Aorta (tissue), 5 donors: Measurements from ENCODE around the gene SEMA6B. TPM values are rescaled to one million over a fixed set of nuclear protein-coding genes. Genes with fewer than 3 reads are reported as not detected.

Experiments
- ATAC-seq: fragments of 200-7000 bp; cut with Tn5 transposase; one replicate; pipeline ENCODE4 v1.9.1; 2022; ENCODE audit warnings: moderate library complexity; ENCODE audit not compliant: low FRiP score
- DNase-seq, 2 donors: peaks; one replicate each; pipeline ENCODE4 v3.0.0-alpha.2; 2020
- H3K27ac ChIP-seq, 2 donors: one replicate each; pipeline ENCODE4 v1.5.1; 2013; ENCODE audit warnings: low read length in 2 of 2, mild to moderate bottlenecking in 2 of 2, moderate library complexity in 2 of 2, control low read depth in 1 of 2, inconsistent platforms in 1 of 2, low read depth in 1 of 2
- H3K27me3 ChIP-seq, 2 donors: one replicate each; pipeline ENCODE4 v1.6.1; 2013; ENCODE audit warnings: control low read depth in 1 of 2, low read length in 1 of 2, mild to moderate bottlenecking in 1 of 2, moderate library complexity in 1 of 2; ENCODE audit not compliant: insufficient read depth in 2 of 2, control insufficient read depth in 1 of 2
- H3K36me3 ChIP-seq, 2 donors: one replicate each; pipeline ENCODE4 v1.6.1; 2013; ENCODE audit warnings: control low read depth in 1 of 2, low read length in 1 of 2, mild to moderate bottlenecking in 1 of 2; ENCODE audit not compliant: insufficient read depth in 2 of 2, control insufficient read depth in 1 of 2
- H3K4me1 ChIP-seq, 2 donors: one replicate each; pipeline ENCODE4 v1.6.1; 2013; ENCODE audit warnings: low read length in 2 of 2, control low read depth in 1 of 2, mild to moderate bottlenecking in 1 of 2, moderate library complexity in 1 of 2; ENCODE audit not compliant: insufficient read depth in 2 of 2, control insufficient read depth in 1 of 2
- H3K4me3 ChIP-seq, 2 donors: one replicate each; pipeline ENCODE4 v1.5.1; 2013; ENCODE audit warnings: low read length in 2 of 2, control low read depth in 1 of 2, mild to moderate bottlenecking in 1 of 2
- H3K9me3 ChIP-seq: one replicate; pipeline ENCODE4 v1.6.1; 2013; ENCODE audit warnings: mild to moderate bottlenecking, low read length; ENCODE audit not compliant: control insufficient read depth
- WGBS, 2 donors: extraction: QIAGEN DNeasy Blood & Tissue Kit; methylation state at CpG; one replicate each; pipeline ENCODE4 v1.1.7; 2013; 5-methylcytosine and 5-hydroxymethylcytosine counted together
- intact Hi-C, 2 donors: fragments of 100-400 bp; cut with DNase I; formaldehyde crosslinking; loops; one replicate each; pipeline versions ENCODE4 v1.14.2 to v1.15.0; 2022
- polyA plus RNA-seq, 2 donors: library from polyadenylated mRNA; stranded (reverse); fragments of 200-250 nt; gene quantifications; one replicate each; pipeline ENCODE4 v1.2.3, GENCODE V29; 2013
- total RNA-seq, 2 donors: library from RNA; stranded (reverse); fragmentation: NEBNext Ultra II Directional; extraction: Animal tissue kit (Norgen Biotek cat#: 25700); gene quantifications; one replicate each; pipeline ENCODE4 v1.2.1, GENCODE V29; 2021
- donor health status: healthy with polysubstance abuse.
- donor health status: Bipolar disorder and iron deficiency.
- donor health status: DM: no; HTN: no; CAD: no.
- donor health status: DM: no; HTN: no; CAD: no.
- donor health status: DM: yes; HTN: yes; CAD: no.

SEMA6B gene
- total and polyA plus RNA-seq, 4 donors: 0.43 to 32.0 (median 13.5) TPM

- H3K4me1 ChIP-seq: no peaks in the 10 kb centered on the region
- DNase-seq (no peak), ATAC-seq (no peak)
- no peak overlapping the region for H3K27ac ChIP-seq
- H3K27me3 ChIP-seq: no peaks in the 10 kb centered on the region
- peaks cover 2% of the 10 kb centered on the region for H3K9me3 ChIP-seq
- intact Hi-C loops: no loop called here
- no peak overlapping the region for H3K4me3 ChIP-seq
- no peaks in the 10 kb centered on the region for H3K36me3 ChIP-seq
- 90 to 92% methylated on average over 13 of the region's 13 CpGs for WGBS, 2 donors
Observed at GRCh38 chr19:4538601-4538954, 20.9 kb downstream of the SEMA6B start.

- WGBS, 2 donors: 75 to 76% methylated on average over 27 of the region's 27 CpGs
- no peak overlapping the region for H3K27ac ChIP-seq
- no peaks in the 10 kb centered on the region for H3K36me3 ChIP-seq
- DNase-seq (no peak), ATAC-seq (no peak)
- H3K4me3 ChIP-seq: no peak overlapping the region
- no peaks in the 10 kb centered on the region for H3K4me1 ChIP-seq
- intact Hi-C loops: no loop called here
- H3K9me3 ChIP-seq: peaks cover 2% of the 10 kb centered on the region
- no peaks in the 10 kb centered on the region for H3K27me3 ChIP-seq
Observed at GRCh38 chr19:4537953-4538600, 21.4 kb downstream of the SEMA6B start.

- 53% methylated on average over 5 of the region's 5 CpGs for WGBS, 2 donors
- ATAC-seq (no peak), DNase-seq (no peak)
- Histone ChIP-seq H3K4me3 (no peak overlapping the region), H3K9me3 (peaks cover 2% of the 10 kb centered on the region), H3K27ac (no peak overlapping the region), H3K4me1 (no peaks in the 10 kb centered on the region), H3K36me3 (no peaks in the 10 kb centered on the region), H3K27me3 (no peaks in the 10 kb centered on the region)
- intact Hi-C loops: no loop called here
Observed at GRCh38 chr19:4536798-4537197, 22.7 kb downstream of the SEMA6B start.

DNA sequence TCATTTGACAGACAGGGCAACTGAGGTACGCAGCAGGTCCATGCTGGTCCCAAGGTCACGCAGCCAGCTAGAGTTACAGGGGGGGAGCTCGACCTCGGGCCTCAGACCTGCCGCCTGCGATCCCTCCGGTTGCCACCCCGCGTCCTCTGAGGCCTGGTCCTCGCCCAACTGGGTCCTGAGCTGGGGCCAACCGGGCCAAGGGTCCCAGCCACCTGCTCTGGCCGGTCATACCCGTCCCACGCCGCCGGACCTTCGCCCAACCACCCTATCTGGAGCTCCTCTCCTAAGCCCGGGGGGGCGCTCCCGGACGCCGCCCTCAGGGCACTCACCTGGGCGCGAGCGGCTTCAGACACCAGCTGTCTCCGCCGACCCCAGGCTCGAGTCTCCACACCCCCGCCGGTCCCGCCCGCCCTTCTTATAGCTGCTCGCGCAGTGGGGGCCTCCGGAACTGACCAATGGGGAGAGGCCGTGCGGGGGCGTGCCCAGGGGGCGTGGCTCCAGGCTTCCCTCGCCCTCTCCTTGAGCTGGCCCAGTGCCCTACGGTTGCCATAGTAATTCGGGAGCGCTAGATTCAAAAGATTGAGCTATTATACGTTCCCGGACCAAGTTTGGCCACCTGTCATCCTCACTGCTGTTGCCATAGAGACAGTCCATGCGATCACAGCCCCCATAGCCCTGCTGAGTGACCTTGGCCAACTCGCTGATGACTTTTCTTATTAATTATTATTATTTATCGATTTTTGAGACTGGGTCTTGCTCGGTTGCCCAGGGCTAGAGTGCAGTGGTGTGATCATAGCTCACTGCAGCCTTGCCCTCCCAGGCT, 24.4 kb downstream of the SEMA6B start, which contains the start of gene PLIN5:
PLIN5 (minus strand) TSS at position 389 of the 823 bp plus-strand sequence. CDS start 1,150 bp downstream, outside the sequence.
- no peaks in the 10 kb centered on the region for H3K4me1 ChIP-seq
- peak in 1 of 2 donors; percentile 89 for DNase-seq
- peak; percentile 63 for ATAC-seq
- no peak within 1 kb of the TSS for H3K27ac ChIP-seq
- H3K36me3 ChIP-seq: no peaks in the 10 kb centered on the region
- H3K4me3 ChIP-seq: no peak within 1 kb of the TSS
- WGBS, 2 donors: 9 to 10% methylated on average over 44 to 49 of the region's 49 CpGs
- H3K9me3 ChIP-seq: no peaks in the 10 kb centered on the region
- intact Hi-C loops: no loop called here
- no peaks in the 10 kb centered on the region for H3K27me3 ChIP-seq

DNA sequence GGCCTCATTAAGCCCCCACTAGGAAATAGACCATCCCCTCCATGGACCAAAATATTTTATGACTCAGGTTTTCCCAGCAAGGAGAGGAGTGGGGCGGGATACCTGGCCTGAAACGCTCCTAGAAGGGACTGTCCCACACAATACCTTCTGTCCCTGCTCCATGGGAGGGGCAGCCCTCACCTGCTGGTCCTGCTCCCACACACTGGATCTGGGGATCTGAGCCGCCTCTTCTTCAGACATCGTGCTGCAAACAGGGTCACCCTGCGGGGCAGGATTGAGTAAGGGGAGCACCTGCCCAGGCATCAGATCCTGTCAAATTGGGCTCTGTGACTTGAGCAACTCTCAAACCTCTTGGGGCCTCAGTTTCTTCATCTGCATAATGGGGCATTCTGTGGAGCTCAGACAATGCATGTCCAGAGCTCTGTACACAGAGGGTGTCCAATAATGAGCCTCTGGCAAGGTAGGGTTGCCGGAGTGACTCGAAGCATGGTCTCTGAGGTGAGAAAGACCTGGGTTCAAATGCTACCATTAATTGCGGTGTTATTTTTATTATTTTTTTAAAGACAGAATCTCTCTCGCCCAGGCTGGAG, 25.6 kb downstream of the SEMA6B start:
- no peak for DNase-seq
- Histone ChIP-seq H3K4me3 (no peak overlapping the region), H3K9me3 (no peaks in the 10 kb centered on the region), H3K27me3 (no peaks in the 10 kb centered on the region), H3K36me3 (no peaks in the 10 kb centered on the region), H3K4me1 (no peaks in the 10 kb centered on the region), H3K27ac (no peak overlapping the region)
- no peak for ATAC-seq
- WGBS, 2 donors: 80% methylated on average over 9 of the region's 9 CpGs
- intact Hi-C loops: no loop called here

DNA sequence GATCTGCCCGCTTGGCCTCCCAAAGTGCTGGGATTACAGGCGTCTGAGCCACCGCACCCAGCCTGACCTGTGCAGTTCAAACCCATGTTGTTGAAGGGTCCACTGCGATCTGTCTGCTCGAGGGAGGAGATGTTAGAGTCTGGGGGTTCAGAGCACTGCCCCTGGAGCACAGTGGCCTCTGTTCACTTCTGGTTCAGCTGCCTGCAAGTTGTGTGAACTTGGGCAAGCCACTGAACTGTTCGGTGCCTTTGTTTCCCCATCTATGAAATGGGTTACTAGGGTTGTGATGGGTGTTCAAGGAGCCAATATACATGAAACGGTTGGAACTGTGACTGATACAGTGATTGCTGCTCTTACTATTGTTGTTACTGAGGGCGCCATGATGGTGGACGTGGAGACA, 26.1 kb downstream of the SEMA6B start:
- no peak for DNase-seq

DNA sequence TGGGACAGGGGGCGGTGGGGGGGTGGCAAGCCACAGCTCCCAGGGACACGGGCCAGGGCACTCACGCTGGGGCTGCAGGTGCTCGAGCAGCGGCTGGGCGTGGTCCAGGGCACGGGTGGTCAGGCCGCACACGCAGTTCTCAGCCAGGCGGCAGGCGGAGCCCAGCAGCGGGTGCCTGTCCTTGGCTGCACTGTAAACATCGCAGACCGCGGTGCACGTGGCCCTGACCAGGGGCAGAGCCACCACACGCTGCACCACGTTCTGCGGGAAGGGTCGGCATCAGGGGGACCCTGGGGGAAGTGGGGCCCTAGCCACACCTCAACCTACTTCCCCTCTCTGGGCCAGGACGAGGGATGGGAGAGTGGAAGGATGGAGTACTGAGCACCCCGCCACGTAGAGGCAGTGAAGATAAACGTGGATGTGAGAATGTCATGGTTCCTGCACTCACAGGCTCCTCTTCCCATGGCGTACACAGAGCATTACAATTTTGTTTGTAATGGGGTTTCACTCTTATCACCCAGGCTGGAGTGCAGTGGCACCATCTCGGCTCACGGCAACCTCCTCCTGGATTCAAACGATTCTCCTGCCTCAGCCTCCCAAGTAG, 27.8 kb downstream of the SEMA6B start:
- 71 to 74% methylated on average over 26 to 28 of the region's 28 CpGs for WGBS, 2 donors
- Histone ChIP-seq H3K9me3 (no peaks in the 10 kb centered on the region), H3K4me3 (no peak overlapping the region), H3K27me3 (no peaks in the 10 kb centered on the region), H3K27ac (no peak overlapping the region), H3K36me3 (no peaks in the 10 kb centered on the region), H3K4me1 (no peaks in the 10 kb centered on the region)
- no peak for ATAC-seq
- DNase-seq: no peak
- intact Hi-C loops: no loop called here

More for the DNA sequence above, 26.1 kb downstream of the SEMA6B start:
- H3K4me3 ChIP-seq: no peak overlapping the region
- WGBS, 2 donors: 77% methylated on average over 9 of the region's 9 CpGs
- no peaks in the 10 kb centered on the region for H3K36me3 ChIP-seq
- H3K27me3 ChIP-seq: no peaks in the 10 kb centered on the region
- no peak overlapping the region for H3K27ac ChIP-seq
- no peaks in the 10 kb centered on the region for H3K4me1 ChIP-seq
- intact Hi-C loops: no loop called here
- no peaks in the 10 kb centered on the region for H3K9me3 ChIP-seq
- no peak for ATAC-seq

- intact Hi-C loops: loop anchor here in 1 of 2 donors (10.0 kb wide), 1 partner anchor 265 kb away; no protein-coding TSS in a partner anchor
Observed at GRCh38 chr19:4529924-4530522, 29.5 kb downstream of the SEMA6B start.

More at GRCh38 chr19:4529924-4530522, 29.5 kb downstream of the SEMA6B start:
- no peak for DNase-seq
- 75 to 77% methylated on average over 13 to 14 of the region's 14 CpGs for WGBS, 2 donors
- H3K4me1 ChIP-seq: no peaks in the 10 kb centered on the region
- H3K27ac ChIP-seq: no peak overlapping the region
- no peak overlapping the region for H3K4me3 ChIP-seq
- H3K9me3 ChIP-seq: no peaks in the 10 kb centered on the region
- no peaks in the 10 kb centered on the region for H3K27me3 ChIP-seq
- ATAC-seq: no peak
- no peaks in the 10 kb centered on the region for H3K36me3 ChIP-seq
